ENCODE data around the gene HLA-DQB2. TPM values are rescaled to one million over a fixed set of nuclear protein-coding genes. Genes with fewer than 3 reads are reported as not detected.
"Not testable (repeated sequence)": the region's sequence is repeated elsewhere in the genome, so short reads cannot be mapped to it uniquely, and the experiment has no call there.

HLA-DQB2 gene
- total RNA-seq, 2 experiments from 2014 or later = 5.1 TPM; not detected in 1

DNA sequence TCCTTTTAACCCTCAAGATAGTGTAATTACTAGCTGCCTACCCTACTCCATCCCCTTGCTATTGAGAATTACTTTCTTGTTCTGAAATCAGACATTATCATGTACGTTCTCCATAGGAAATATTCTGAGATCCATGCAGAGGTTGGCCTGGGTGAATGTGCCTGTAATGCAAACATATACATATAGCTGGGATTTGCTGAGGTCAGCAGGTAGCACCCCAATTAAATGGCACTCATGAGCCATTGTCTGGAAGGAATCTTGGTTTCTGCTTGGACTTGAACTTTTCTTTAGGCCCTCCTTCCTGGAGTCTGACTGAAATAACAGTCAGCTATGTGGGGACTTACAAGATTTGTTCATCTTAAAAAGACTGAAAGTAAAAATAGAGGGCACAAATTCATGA is 3.7 kb downstream of the HLA-DQB2 start:
- Histone ChIP-seq H2AFZ (ENCODE audit: low read length) (no peak overlapping the region), H4K20me1 (ENCODE audit: insufficient read depth, low read length) (no peaks in the 10 kb centered on the region), H3K9me2 (ENCODE audit: insufficient read depth, low read length) (no peaks in the 10 kb centered on the region), H3K36me3 (ENCODE audit: insufficient read depth, low read length) (no peaks in the 10 kb centered on the region), H3K9me3 (ENCODE audit: low read length) (no peaks in the 10 kb centered on the region), H3K79me2 (ENCODE audit: insufficient read depth, low read depth, low read length) (no peaks in the 10 kb centered on the region), H3K4me2 (ENCODE audit: low read length) (no peak overlapping the region), H3K4me1 (ENCODE audit: insufficient read depth, low read length, poor library complexity, severe bottlenecking) (no peaks in the 10 kb centered on the region), H3K27ac (ENCODE audit: low read depth, low read length, poor library complexity, severe bottlenecking) (no peak overlapping the region), H3K4me3 (ENCODE audit: low read depth, low read length, poor library complexity, severe bottlenecking) (no peak overlapping the region)
- intact Hi-C loops (cut with micrococcal nuclease; ENCODE audit: unreplicated experiment) = no loop called here
- DNase-seq (ENCODE audit: low spot score) = no peak
- CTCF ChIA-PET (ENCODE audit: unreplicated experiment) = no interaction called here
- BruUV-seq (replicated peaks) = no TSS peak
- TF ChIP-seq, protein P1, sequence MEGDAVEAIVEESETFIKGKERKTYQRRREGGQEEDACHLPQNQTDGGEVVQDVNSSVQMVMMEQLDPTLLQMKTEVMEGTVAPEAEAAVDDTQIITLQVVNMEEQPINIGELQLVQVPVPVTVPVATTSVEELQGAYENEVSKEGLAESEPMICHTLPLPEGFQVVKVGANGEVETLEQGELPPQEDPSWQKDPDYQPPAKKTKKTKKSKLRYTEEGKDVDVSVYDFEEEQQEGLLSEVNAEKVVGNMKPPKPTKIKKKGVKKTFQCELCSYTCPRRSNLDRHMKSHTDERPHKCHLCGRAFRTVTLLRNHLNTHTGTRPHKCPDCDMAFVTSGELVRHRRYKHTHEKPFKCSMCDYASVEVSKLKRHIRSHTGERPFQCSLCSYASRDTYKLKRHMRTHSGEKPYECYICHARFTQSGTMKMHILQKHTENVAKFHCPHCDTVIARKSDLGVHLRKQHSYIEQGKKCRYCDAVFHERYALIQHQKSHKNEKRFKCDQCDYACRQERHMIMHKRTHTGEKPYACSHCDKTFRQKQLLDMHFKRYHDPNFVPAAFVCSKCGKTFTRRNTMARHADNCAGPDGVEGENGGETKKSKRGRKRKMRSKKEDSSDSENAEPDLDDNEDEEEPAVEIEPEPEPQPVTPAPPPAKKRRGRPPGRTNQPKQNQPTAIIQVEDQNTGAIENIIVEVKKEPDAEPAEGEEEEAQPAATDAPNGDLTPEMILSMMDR (conservative IDR thresholded peaks at IDR 0.05; ENCODE audit: low read length) = no peak
- no peak for TF ChIP-seq EZH2phosphoT487 (IDR thresholded peaks at IDR 0.05; ENCODE audit: borderline replicate concordance, low read depth, low read length)
- POLR2A ChIA-PET = no interaction called here

DNA sequence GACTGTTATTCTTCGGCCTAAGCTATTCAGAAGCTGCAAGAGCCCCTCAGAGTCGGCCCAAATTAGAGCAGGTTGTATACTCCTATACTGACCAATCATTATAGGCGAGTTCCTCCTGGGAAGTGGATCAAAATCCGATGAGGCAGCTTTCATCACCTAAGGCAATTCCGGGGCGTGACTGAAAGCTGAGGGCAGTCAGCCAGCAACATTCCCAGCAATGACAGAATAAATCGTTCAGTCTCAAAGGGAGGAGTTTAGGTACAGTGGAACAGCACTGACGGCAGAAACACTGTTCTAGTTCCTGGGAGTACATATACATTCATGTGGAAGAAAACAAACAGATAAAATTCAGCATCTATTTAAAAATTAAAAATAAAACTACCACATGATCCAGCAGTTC is 10.8 kb downstream of the HLA-DQB2 start:
- DNase-seq (ENCODE audit: low spot score) = no peak
- Histone ChIP-seq H4K20me1 (ENCODE audit: insufficient read depth, low read length) (no peaks in the 10 kb centered on the region), H3K4me1 (ENCODE audit: insufficient read depth, low read length, poor library complexity, severe bottlenecking) (no peaks in the 10 kb centered on the region), H3K79me2 (ENCODE audit: insufficient read depth, low read depth, low read length) (no peaks in the 10 kb centered on the region), H2AFZ (ENCODE audit: low read length) (no peak overlapping the region), H3K36me3 (ENCODE audit: insufficient read depth, low read length) (no peaks in the 10 kb centered on the region), H3K4me2 (ENCODE audit: low read length) (no peak overlapping the region), H3K9me3 (ENCODE audit: low read length) (no peaks in the 10 kb centered on the region), H3K4me3 (ENCODE audit: low read depth, low read length, poor library complexity, severe bottlenecking) (no peak overlapping the region), H3K27ac (ENCODE audit: low read depth, low read length, poor library complexity, severe bottlenecking) (no peak overlapping the region), H3K9me2 (ENCODE audit: insufficient read depth, low read length) (no peaks in the 10 kb centered on the region; the same call in 1 of the 2 replicates)
- BruUV-seq (replicated peaks) = no TSS peak
- POLR2A ChIA-PET = interaction anchor here (0.7 to 0.8 kb wide), 2 partner anchors 21 to 32 kb away, joined by 3 to 4 read pairs; no protein-coding TSS in a partner anchor
- CTCF ChIA-PET (ENCODE audit: unreplicated experiment) = no interaction called here
- no peak for TF ChIP-seq EZH2phosphoT487 (IDR thresholded peaks at IDR 0.05; ENCODE audit: borderline replicate concordance, low read depth, low read length)
- TF ChIP-seq, protein P1 (conservative IDR thresholded peaks at IDR 0.05; ENCODE audit: low read length) = no peak
- intact Hi-C loops (cut with micrococcal nuclease; ENCODE audit: unreplicated experiment) = loop anchor here (5.0 kb wide), 1 partner anchor 100 kb away; no protein-coding TSS in a partner anchor

DNA sequence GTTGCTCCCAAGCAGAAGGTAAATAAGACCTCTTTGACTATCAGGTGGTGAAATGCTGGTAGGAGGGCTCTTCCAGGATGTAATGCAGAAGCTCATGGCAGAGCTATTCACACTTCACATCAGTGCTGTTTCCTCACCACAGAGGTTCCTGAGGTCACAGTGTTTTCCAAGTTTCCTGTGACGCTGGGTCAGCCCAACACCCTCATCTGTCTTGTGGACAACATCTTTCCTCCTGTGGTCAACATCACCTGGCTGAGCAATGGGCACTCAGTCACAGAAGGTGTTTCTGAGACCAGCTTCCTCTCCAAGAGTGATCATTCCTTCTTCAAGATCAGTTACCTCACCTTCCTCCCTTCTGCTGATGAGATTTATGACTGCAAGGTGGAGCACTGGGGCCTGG is 17.7 kb downstream of the HLA-DQB2 start:
- BruUV-seq (replicated peaks) = not testable (repeated sequence)

More for the DNA sequence above, 17.7 kb downstream of the HLA-DQB2 start:
- intact Hi-C loops (cut with micrococcal nuclease; ENCODE audit: unreplicated experiment); H3K4me1 ChIP-seq (ENCODE audit: insufficient read depth, low read length, poor library complexity, severe bottlenecking); POLR2A ChIA-PET; DNase-seq (ENCODE audit: low spot score); CTCF ChIA-PET (ENCODE audit: unreplicated experiment); H3K36me3 ChIP-seq (ENCODE audit: insufficient read depth, low read length); H3K79me2 ChIP-seq (ENCODE audit: insufficient read depth, low read depth, low read length); H4K20me1 ChIP-seq (ENCODE audit: insufficient read depth, low read length); H3K4me2 ChIP-seq (ENCODE audit: low read length); H3K27ac ChIP-seq (ENCODE audit: low read depth, low read length, poor library complexity, severe bottlenecking); H3K9me3 ChIP-seq (ENCODE audit: low read length); H3K9me2 ChIP-seq (ENCODE audit: insufficient read depth, low read length); H3K4me3 ChIP-seq (ENCODE audit: low read depth, low read length, poor library complexity, severe bottlenecking); H2AFZ ChIP-seq (ENCODE audit: low read length): not testable (repeated sequence)
